ENCODE data around the gene UNC50.

UNC50 gene

DNA sequence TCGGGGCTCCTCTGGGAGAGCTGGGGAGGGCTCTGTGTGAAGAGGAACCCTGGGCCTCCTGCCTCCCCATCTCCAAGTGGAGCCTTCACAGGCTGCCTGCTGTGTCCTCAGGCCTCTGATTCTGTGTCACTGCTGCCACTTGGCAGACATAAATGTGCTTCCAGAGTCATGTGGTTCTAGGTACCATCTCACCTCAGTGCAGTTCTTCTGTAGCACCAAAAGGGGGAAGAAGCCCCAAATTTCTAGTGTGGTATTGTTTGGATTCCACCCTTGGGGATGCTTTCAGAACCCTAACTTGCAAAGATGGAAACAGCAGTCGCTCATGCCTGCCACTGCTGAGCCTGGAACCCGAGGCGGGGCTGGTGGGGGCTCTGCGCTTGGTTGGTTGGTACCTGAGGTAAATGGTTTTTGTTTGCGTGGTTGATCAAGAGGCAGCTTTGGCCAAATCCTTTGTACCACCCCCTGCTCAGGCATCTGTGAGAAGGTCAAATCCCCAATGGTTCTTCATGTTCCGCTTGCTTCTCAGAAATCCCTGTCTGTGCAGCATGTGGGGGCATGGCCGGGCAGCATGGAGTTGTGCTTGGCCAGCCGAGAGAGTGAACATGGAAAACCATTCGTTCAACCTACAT lies 27.6 kb upstream of the UNC50 start:
- in situ Hi-C loops (cut with MboI; ENCODE audit: low sequenced_read_pairs, unreplicated experiment): no loop called here
- no peak for DNase-seq (ENCODE audit: low spot score)
- TF ChIP-seq CTCF (IDR thresholded peaks at IDR 0.05; ENCODE audit: borderline replicate concordance, control extremely low read depth, extremely low read depth, insufficient read depth, missing control alignments): no peak

DNA sequence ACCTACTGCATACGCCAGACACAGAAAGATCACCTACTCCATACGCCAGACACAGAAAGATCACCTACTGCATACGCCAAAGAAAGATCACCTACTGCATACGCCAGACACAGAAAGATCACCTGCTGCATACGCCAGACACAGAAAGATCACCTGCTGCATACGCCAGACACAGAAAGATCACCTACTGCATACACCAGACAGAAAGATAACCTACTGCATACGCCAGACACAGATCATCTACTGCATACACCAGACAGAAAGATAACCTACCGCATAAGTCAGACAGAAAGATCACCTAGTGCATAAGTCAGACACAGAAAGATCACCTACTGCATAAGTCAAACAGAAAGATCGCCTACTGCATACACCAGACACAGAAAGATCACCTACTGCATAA lies 25.9 kb upstream of the UNC50 start:
- no peak for DNase-seq (ENCODE audit: low spot score)
- in situ Hi-C loops (cut with MboI; ENCODE audit: low sequenced_read_pairs, unreplicated experiment): no loop called here
- no peak for TF ChIP-seq CTCF (IDR thresholded peaks at IDR 0.05; ENCODE audit: borderline replicate concordance, control extremely low read depth, extremely low read depth, insufficient read depth, missing control alignments)

GRCh38 chr2:98583276-98583675 lies 25.1 kb upstream of the UNC50 start:
- TF ChIP-seq CTCF (IDR thresholded peaks at IDR 0.05; ENCODE audit: borderline replicate concordance, control extremely low read depth, extremely low read depth, insufficient read depth, missing control alignments): no peak
- no peak for DNase-seq (ENCODE audit: low spot score)
- in situ Hi-C loops (cut with MboI; ENCODE audit: low sequenced_read_pairs, unreplicated experiment): no loop called here

DNA sequence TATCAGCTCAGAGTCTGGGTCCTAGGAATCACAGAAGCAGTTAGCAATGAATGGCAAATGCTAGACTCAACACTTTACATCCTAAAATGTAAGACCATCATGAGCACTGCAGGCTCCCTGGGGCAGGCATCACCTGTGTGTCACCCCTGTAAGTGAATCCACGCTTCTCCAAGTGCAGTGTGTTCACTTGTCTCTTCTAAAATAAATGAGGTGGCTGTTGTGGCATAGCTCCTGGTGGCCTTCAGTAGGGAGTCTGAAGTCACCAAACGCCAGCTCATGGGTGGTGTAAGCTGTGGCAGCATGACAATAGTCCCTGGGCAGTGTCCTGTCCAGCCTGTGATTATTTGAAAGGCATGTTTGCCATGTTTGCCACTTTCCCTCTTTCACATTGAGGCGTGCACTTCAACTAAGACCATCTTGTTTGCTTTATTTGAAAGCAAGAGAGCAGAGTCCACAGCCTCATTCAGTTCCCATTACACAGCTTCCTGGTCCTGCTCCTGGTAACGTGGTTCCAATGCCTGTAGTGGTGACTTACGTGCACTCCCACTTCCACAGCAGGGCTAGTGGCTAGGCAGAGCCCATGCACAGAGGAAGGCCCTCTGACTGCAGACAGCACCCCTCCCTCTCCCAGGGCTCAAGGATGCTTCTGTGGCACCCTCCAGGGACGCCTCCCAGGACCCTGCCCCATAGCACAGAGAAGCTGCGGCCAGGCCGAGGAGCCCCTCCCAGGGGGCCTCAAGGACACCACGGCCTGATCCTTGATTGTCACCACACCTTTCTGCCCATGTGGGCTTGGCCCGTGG lies 24.4 kb upstream of the UNC50 start:
- in situ Hi-C loops (cut with MboI; ENCODE audit: low sequenced_read_pairs, unreplicated experiment): no loop called here
- TF ChIP-seq CTCF (IDR thresholded peaks at IDR 0.05; ENCODE audit: borderline replicate concordance, control extremely low read depth, extremely low read depth, insufficient read depth, missing control alignments): no peak
- DNase-seq (ENCODE audit: low spot score): no peak

GRCh38 chr2:98585386-98585785 lies 23.0 kb upstream of the UNC50 start:
- no peak for DNase-seq (ENCODE audit: low spot score)
- in situ Hi-C loops (cut with MboI; ENCODE audit: low sequenced_read_pairs, unreplicated experiment): no loop called here
- no peak for TF ChIP-seq CTCF (IDR thresholded peaks at IDR 0.05; ENCODE audit: borderline replicate concordance, control extremely low read depth, extremely low read depth, insufficient read depth, missing control alignments)

DNA sequence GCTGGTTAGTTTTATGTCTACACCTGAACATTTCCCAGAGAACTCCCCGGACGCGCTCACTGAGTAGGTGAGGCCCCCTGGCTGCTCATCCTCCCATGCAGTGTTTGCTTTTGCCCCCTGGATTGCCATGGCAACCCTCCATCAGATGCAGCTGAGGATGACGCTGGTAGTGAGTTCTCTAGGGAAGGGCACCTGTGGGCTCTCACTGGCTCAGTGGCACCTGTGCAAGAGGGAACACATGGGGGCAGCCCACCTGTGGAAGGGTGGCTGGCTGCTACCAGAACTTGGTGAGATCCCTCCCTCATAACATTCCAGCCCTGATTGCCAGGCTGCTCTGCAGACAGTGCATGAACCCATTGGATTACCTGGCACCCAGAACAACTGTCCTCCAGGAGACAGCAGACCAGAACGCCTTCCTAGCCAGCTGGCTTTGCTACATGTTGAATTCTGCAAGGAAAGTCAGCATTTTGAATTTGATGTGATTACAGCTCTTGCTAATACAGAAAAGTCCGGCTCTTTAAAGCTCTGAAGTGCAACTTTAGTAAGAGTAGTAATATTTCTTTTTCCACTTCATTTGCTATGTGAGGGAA lies 21.7 kb upstream of the UNC50 start:
- no peak for TF ChIP-seq CTCF (IDR thresholded peaks at IDR 0.05; ENCODE audit: borderline replicate concordance, control extremely low read depth, extremely low read depth, insufficient read depth, missing control alignments)
- peak; percentile 3 for DNase-seq (ENCODE audit: low spot score)
- in situ Hi-C loops (cut with MboI; ENCODE audit: low sequenced_read_pairs, unreplicated experiment): no loop called here
